ENCODE data around the gene ZBTB18. TPM values are rescaled to one million over a fixed set of nuclear protein-coding genes. Genes with fewer than 3 reads are reported as not detected.

Gene ZBTB18
- total RNA-seq, 1 donor from 2014 or later: 30.1 TPM

- H4K20me1 ChIP-seq (ENCODE audit: low read depth): no peaks in the 10 kb centered on the region
- Mint-ChIP-seq H3K4me3 (no peak overlapping the region), H3K27ac (no peak overlapping the region), H3K9me3 (no peaks in the 10 kb centered on the region), H3K36me3 (no peaks in the 10 kb centered on the region), H3K4me1 (peaks cover 20% of the 10 kb centered on the region), H3K27me3 (ENCODE audit: insufficient read depth, low read depth) (peaks cover 15% of the 10 kb centered on the region)
- H3K9me3 ChIP-seq (ENCODE audit: low read depth): no peaks in the 10 kb centered on the region
- H3K79me2 ChIP-seq (ENCODE audit: low read depth): no peaks in the 10 kb centered on the region
- no peak for DNase-seq (ENCODE audit: low spot score)
- H3K4me1 ChIP-seq: peaks cover 14% of the 10 kb centered on the region
- TF ChIP-seq EZH2phosphoT487 (IDR thresholded peaks at IDR 0.05) (no peak), EZH2 (IDR thresholded peaks at IDR 0.05) (no peak), CTCF (IDR thresholded peaks at IDR 0.05) (no peak)
- H3K4me3 ChIP-seq: no peak overlapping the region
- H3F3A ChIP-seq (ENCODE audit: low read depth): no peaks in the 10 kb centered on the region
- H2AFZ ChIP-seq (replicated peaks): no peak overlapping the region
- no peaks in the 10 kb centered on the region for H3K36me3 ChIP-seq
- H3K4me2 ChIP-seq: no peak overlapping the region
- no peak overlapping the region for H3K9ac ChIP-seq
- H3K27me3 ChIP-seq: no peaks in the 10 kb centered on the region
- H3K27ac ChIP-seq: no peak overlapping the region
These were observed 39.8 kb upstream of the ZBTB18 start for GRCh38 chr1:244011271-244011670.

- Mint-ChIP-seq H3K27me3 (ENCODE audit: insufficient read depth, low read depth) (peaks cover 15% of the 10 kb centered on the region), H3K36me3 (no peaks in the 10 kb centered on the region), H3K4me1 (peaks cover 20% of the 10 kb centered on the region), H3K4me3 (peak overlapping the region; percentile 73), H3K27ac (peak overlapping the region; percentile 88), H3K9me3 (no peaks in the 10 kb centered on the region)
- no peaks in the 10 kb centered on the region for H3K79me2 ChIP-seq (ENCODE audit: low read depth)
- no peak overlapping the region for H3K4me2 ChIP-seq
- no peak overlapping the region for H3K27ac ChIP-seq
- no peak overlapping the region for H2AFZ ChIP-seq (replicated peaks)
- no peak for DNase-seq (ENCODE audit: low spot score)
- H3K4me1 ChIP-seq: peaks cover 14% of the 10 kb centered on the region
- TF ChIP-seq CTCF (IDR thresholded peaks at IDR 0.05) (no peak), EZH2phosphoT487 (IDR thresholded peaks at IDR 0.05) (no peak), EZH2 (IDR thresholded peaks at IDR 0.05) (no peak)
- H3K36me3 ChIP-seq: no peaks in the 10 kb centered on the region
- H3F3A ChIP-seq (ENCODE audit: low read depth): no peaks in the 10 kb centered on the region
- H3K4me3 ChIP-seq: no peak overlapping the region
- H3K9me3 ChIP-seq (ENCODE audit: low read depth): no peaks in the 10 kb centered on the region
- no peak overlapping the region for H3K9ac ChIP-seq
- H3K27me3 ChIP-seq: no peaks in the 10 kb centered on the region
- H4K20me1 ChIP-seq (ENCODE audit: low read depth): no peaks in the 10 kb centered on the region
These were observed 39.3 kb upstream of the ZBTB18 start for GRCh38 chr1:244011786-244012185.

GRCh38 chr1:244012202-244012601 is 38.9 kb upstream of the ZBTB18 start:
- Histone ChIP-seq H3K4me2 (peak overlapping the region; percentile 20), H3K27ac (no peak overlapping the region), H3K27me3 (no peaks in the 10 kb centered on the region), H3K4me3 (no peak overlapping the region), H3K36me3 (no peaks in the 10 kb centered on the region), H3F3A (ENCODE audit: low read depth) (no peaks in the 10 kb centered on the region), H4K20me1 (ENCODE audit: low read depth) (no peaks in the 10 kb centered on the region), H3K9me3 (ENCODE audit: low read depth) (no peaks in the 10 kb centered on the region), H3K4me1 (peaks cover 14% of the 10 kb centered on the region), H3K79me2 (ENCODE audit: low read depth) (no peaks in the 10 kb centered on the region), H3K9ac (no peak overlapping the region), H2AFZ (replicated peaks) (no peak overlapping the region)
- Mint-ChIP-seq H3K27me3 (ENCODE audit: insufficient read depth, low read depth) (peaks cover 15% of the 10 kb centered on the region), H3K4me3 (peak overlapping the region; percentile 73), H3K9me3 (no peaks in the 10 kb centered on the region), H3K27ac (peak overlapping the region; percentile 88), H3K4me1 (peaks cover 20% of the 10 kb centered on the region), H3K36me3 (no peaks in the 10 kb centered on the region)
- no peak for TF ChIP-seq EZH2 (IDR thresholded peaks at IDR 0.05)
- TF ChIP-seq EZH2phosphoT487 (IDR thresholded peaks at IDR 0.05): no peak
- no peak for TF ChIP-seq CTCF (IDR thresholded peaks at IDR 0.05)
- DNase-seq (ENCODE audit: low spot score): peak; percentile 31

Measured in neural progenitor cell (in vitro differentiated cells).